Keratinocyte (primary cell): Measurements from ENCODE around the gene MYO16.

Experiments
- EZH2 ChIP-seq: IDR thresholded peaks from one replicate; pipeline ENCODE4 v1.6.1; 2012; ENCODE audit warnings: inconsistent platforms, mild to moderate bottlenecking, low read length, moderate library complexity
- TF ChIP-seq, protein P1 (sequence below), 3 experiments: IDR thresholded peaks in 1 of 3; conservative IDR thresholded peaks in 1 of 3; optimal IDR thresholded peaks in 1 of 3; 2 replicates in 2 of 3; 3 replicates in 1 of 3; pipeline versions ENCODE3 to v1.5.1; 2011; ENCODE audit warnings: low read length in 3 of 3, mild to moderate bottlenecking in 3 of 3, moderate library complexity in 2 of 3, control low read depth in 1 of 3, inconsistent platforms in 1 of 3; ENCODE audit not compliant: insufficient read depth in 2 of 3; ENCODE audit errors: extremely low read depth in 1 of 3

DNA sequence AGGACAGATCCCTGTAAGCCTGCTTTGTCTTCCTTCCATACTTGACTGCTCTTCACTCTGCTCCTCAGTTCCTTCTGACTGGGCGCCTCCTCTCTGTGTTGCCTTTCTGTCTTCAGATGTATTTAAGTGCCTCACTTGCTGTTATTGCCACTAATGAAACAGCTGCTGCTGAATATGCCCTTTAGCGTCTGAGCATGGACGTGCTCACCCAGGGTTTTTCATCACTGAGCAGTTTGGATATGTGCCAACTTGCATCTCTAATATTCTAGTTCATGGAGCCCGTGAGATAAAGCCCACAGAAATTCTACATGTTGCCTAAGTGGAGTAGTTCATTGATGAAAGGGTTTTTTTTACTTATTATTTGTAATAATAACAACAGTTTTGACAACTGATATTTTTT, 198.2 kb downstream of the MYO16 start:
- TF ChIP-seq, protein P1, sequence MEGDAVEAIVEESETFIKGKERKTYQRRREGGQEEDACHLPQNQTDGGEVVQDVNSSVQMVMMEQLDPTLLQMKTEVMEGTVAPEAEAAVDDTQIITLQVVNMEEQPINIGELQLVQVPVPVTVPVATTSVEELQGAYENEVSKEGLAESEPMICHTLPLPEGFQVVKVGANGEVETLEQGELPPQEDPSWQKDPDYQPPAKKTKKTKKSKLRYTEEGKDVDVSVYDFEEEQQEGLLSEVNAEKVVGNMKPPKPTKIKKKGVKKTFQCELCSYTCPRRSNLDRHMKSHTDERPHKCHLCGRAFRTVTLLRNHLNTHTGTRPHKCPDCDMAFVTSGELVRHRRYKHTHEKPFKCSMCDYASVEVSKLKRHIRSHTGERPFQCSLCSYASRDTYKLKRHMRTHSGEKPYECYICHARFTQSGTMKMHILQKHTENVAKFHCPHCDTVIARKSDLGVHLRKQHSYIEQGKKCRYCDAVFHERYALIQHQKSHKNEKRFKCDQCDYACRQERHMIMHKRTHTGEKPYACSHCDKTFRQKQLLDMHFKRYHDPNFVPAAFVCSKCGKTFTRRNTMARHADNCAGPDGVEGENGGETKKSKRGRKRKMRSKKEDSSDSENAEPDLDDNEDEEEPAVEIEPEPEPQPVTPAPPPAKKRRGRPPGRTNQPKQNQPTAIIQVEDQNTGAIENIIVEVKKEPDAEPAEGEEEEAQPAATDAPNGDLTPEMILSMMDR (optimal IDR thresholded peaks at IDR 0.05 in 1 of 3, IDR thresholded peaks at IDR 0.05 in 1 of 3, conservative IDR thresholded peaks at IDR 0.05 in 1 of 3; ENCODE audit: extremely low read depth in 1 of 3, insufficient read depth in 2 of 3, low read length in 3 of 3): no peak
- TF ChIP-seq EZH2: no peak
